ENCODE data around the gene TNRC6B. TPM values are rescaled to one million over a fixed set of nuclear protein-coding genes. Genes with fewer than 3 reads are reported as not detected.

TNRC6B gene
- total and polyA plus RNA-seq, 2 experiments from 2014 or later = 23.7 to 25.8 TPM

DNA sequence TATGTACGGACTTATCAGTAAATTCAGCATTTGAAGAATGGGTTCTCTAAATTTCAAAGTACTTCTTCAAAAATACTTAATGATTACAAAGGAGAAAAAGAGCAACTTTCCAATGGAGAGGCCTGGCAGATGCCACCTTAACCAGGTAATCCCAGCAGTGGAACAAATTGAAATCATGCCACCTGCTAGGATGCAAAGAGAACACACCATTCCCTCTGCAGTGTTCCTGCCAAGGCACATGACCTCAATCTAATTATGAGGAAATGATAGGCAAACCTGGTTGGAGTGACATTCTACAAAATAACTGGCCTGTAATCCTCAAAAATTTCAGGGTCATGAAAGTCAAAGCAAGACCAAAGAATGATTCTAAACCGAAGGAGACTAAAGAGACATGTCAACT, 21.5 kb downstream of the TNRC6B start:
- no peak for TF ChIP-seq EZH2phosphoT487 (IDR thresholded peaks at IDR 0.05; ENCODE audit: low read depth, severe bottlenecking, unreplicated experiment)
- 97% methylated on average over 2 of the region's 2 CpGs for WGBS (ENCODE audit: low lambda C conversion rate, missing lambda C conversion rate)
- no peaks in the 10 kb centered on the region for H3K36me3 ChIP-seq (replicated peaks; ENCODE audit: insufficient read depth, low read depth)
- H3K4me2 ChIP-seq = no peak overlapping the region
- H3K4me3 ChIP-seq = no peak overlapping the region
- peak overlapping the region; percentile 54 for H3K27ac ChIP-seq
- peaks cover 17% of the 10 kb centered on the region for H3K4me1 ChIP-seq (ENCODE audit: insufficient read depth)
- no peak overlapping the region for H2AFZ ChIP-seq
- DNase-seq (ENCODE audit: low spot score) = no peak
- H4K20me1 ChIP-seq (ENCODE audit: insufficient read depth, poor library complexity, severe bottlenecking) = peaks cover 94% of the 10 kb centered on the region
- H3K9me3 ChIP-seq (ENCODE audit: low read depth) = no peaks in the 10 kb centered on the region
- peaks cover 100% of the 10 kb centered on the region for H3K79me2 ChIP-seq
- no peaks in the 10 kb centered on the region for H3K27me3 ChIP-seq
- no peaks in the 10 kb centered on the region for H3K9me2 ChIP-seq (replicated peaks; ENCODE audit: insufficient read depth)

DNA sequence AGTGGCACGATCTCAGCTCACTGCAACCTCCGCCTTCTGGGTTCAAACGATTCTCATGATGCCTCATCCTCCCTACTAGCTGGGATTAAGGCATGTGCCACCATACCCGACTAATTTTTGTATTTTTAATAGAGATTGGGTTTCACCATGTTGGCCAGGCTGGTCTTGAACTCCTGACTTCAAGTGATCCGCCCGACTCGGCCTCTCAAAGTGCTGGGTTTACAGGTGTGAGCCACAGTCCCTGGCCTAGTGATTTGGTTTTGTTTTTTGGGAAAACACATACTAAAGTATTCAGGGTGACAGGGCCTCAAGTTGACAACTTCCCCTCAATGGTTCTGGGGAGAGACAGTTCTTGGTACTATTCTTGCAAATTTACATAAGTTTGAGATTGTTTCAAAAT, 22.1 kb downstream of the TNRC6B start:
- WGBS (ENCODE audit: low lambda C conversion rate, missing lambda C conversion rate) = 95% methylated on average over 7 of the region's 7 CpGs
- Histone ChIP-seq H3K4me2 (no peak overlapping the region), H3K27me3 (no peaks in the 10 kb centered on the region), H3K9me2 (replicated peaks; ENCODE audit: insufficient read depth) (no peaks in the 10 kb centered on the region), H3K4me3 (no peak overlapping the region), H3K36me3 (replicated peaks; ENCODE audit: insufficient read depth, low read depth) (no peaks in the 10 kb centered on the region), H4K20me1 (ENCODE audit: insufficient read depth, poor library complexity, severe bottlenecking) (peaks cover 94% of the 10 kb centered on the region), H3K79me2 (peaks cover 100% of the 10 kb centered on the region), H3K4me1 (ENCODE audit: insufficient read depth) (peaks cover 16% of the 10 kb centered on the region), H3K27ac (no peak overlapping the region), H2AFZ (no peak overlapping the region), H3K9me3 (ENCODE audit: low read depth) (no peaks in the 10 kb centered on the region)
- no peak for DNase-seq (ENCODE audit: low spot score)
- TF ChIP-seq EZH2 (IDR thresholded peaks at IDR 0.05; ENCODE audit: borderline replicate concordance) = no peak
- no peak for TF ChIP-seq EZH2phosphoT487 (IDR thresholded peaks at IDR 0.05; ENCODE audit: low read depth, severe bottlenecking, unreplicated experiment)
- TF ChIP-seq, protein P1, sequence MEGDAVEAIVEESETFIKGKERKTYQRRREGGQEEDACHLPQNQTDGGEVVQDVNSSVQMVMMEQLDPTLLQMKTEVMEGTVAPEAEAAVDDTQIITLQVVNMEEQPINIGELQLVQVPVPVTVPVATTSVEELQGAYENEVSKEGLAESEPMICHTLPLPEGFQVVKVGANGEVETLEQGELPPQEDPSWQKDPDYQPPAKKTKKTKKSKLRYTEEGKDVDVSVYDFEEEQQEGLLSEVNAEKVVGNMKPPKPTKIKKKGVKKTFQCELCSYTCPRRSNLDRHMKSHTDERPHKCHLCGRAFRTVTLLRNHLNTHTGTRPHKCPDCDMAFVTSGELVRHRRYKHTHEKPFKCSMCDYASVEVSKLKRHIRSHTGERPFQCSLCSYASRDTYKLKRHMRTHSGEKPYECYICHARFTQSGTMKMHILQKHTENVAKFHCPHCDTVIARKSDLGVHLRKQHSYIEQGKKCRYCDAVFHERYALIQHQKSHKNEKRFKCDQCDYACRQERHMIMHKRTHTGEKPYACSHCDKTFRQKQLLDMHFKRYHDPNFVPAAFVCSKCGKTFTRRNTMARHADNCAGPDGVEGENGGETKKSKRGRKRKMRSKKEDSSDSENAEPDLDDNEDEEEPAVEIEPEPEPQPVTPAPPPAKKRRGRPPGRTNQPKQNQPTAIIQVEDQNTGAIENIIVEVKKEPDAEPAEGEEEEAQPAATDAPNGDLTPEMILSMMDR (IDR thresholded peaks at IDR 0.05; ENCODE audit: poor library complexity) = no peak

GRCh38 chr22:40200795-40201530, 23.2 kb downstream of the TNRC6B start:
- Histone ChIP-seq H3K4me1 (ENCODE audit: insufficient read depth) (peaks cover 16% of the 10 kb centered on the region), H3K4me2 (no peak overlapping the region), H2AFZ (no peak overlapping the region), H3K27me3 (no peaks in the 10 kb centered on the region), H3K4me3 (no peak overlapping the region), H3K9me3 (ENCODE audit: low read depth) (no peaks in the 10 kb centered on the region), H3K9me2 (replicated peaks; ENCODE audit: insufficient read depth) (no peaks in the 10 kb centered on the region), H3K36me3 (replicated peaks; ENCODE audit: insufficient read depth, low read depth) (no peaks in the 10 kb centered on the region), H4K20me1 (ENCODE audit: insufficient read depth, poor library complexity, severe bottlenecking) (peaks cover 90% of the 10 kb centered on the region), H3K79me2 (peaks cover 100% of the 10 kb centered on the region), H3K27ac (no peak overlapping the region)
- 85% methylated on average over 7 of the region's 7 CpGs for WGBS (ENCODE audit: low lambda C conversion rate, missing lambda C conversion rate)
- TF ChIP-seq EZH2phosphoT487 (IDR thresholded peaks at IDR 0.05; ENCODE audit: low read depth, severe bottlenecking, unreplicated experiment) (no peak), EZH2 (IDR thresholded peaks at IDR 0.05; ENCODE audit: borderline replicate concordance) (no peak)
- TF ChIP-seq, protein P1 (IDR thresholded peaks at IDR 0.05; ENCODE audit: poor library complexity) = no peak
- no peak for DNase-seq (ENCODE audit: low spot score)

DNA sequence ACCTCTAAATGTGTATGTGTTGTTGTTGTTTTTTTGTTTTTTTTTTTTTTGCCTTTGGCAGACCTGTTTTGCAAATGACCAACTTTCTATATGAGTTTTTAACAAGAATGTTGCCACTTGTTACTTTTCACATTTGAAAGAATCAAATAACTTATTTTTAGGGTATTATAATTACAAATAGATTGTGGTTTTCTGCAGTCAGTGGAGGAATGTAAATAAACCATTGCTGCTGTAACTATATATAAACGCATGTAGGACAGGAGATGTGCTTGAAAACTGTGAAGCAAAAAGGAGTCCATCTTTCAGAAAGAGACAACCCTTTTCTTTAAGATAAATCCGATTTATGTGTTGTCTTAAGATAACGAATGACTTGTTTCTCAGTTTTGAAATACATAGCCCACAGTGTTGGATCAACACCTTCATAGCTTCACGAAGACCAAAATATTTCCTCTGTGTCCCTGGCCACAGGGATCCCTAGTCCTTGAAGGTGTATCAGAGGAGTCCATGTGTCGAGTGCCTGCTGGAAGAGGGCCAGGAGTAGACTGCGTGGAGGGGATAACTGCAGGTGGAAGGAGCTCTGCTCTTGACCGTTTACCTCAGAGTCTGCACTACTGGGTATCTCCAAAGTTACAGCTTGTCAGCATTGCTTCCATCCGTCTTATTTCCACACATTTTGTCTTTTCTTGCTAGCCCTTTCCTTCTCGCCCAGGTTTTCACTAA, 24.7 kb downstream of the TNRC6B start:
- Histone ChIP-seq H3K4me2 (no peak overlapping the region), H3K9me2 (replicated peaks; ENCODE audit: insufficient read depth) (no peaks in the 10 kb centered on the region), H3K4me3 (no peak overlapping the region), H3K27me3 (no peaks in the 10 kb centered on the region), H3K36me3 (replicated peaks; ENCODE audit: insufficient read depth, low read depth) (no peaks in the 10 kb centered on the region), H3K79me2 (peaks cover 100% of the 10 kb centered on the region), H3K4me1 (ENCODE audit: insufficient read depth) (peaks cover 16% of the 10 kb centered on the region), H2AFZ (no peak overlapping the region), H3K27ac (no peak overlapping the region), H3K9me3 (ENCODE audit: low read depth) (no peaks in the 10 kb centered on the region), H4K20me1 (ENCODE audit: insufficient read depth, poor library complexity, severe bottlenecking) (peaks cover 76% of the 10 kb centered on the region)
- no peak for TF ChIP-seq EZH2 (IDR thresholded peaks at IDR 0.05; ENCODE audit: borderline replicate concordance)
- no peak for TF ChIP-seq EZH2phosphoT487 (IDR thresholded peaks at IDR 0.05; ENCODE audit: low read depth, severe bottlenecking, unreplicated experiment)
- DNase-seq (ENCODE audit: low spot score) = no peak
- 84% methylated on average over 9 of the region's 9 CpGs for WGBS (ENCODE audit: low lambda C conversion rate, missing lambda C conversion rate)
